NT2/D1 (cell line): ENCODE measurements around the gene CIDEC.

Experiments
- YY1 ChIP-seq: IDR thresholded peaks from 2 replicates; pipeline ENCODE4 v1.6.1; 2011; ENCODE audit not compliant: insufficient read length, insufficient read depth
- ZNF274 ChIP-seq: IDR thresholded peaks from 2 replicates; pipeline ENCODE4 v1.6.1; 2011; ENCODE audit warnings: mild to moderate bottlenecking, low read depth, low read length

GRCh38 chr3:9884555-9885165 is 4.6 kb upstream of the CIDEC start:
- no peak for TF ChIP-seq ZNF274
- no peak for TF ChIP-seq YY1
